Osteocyte (in vitro differentiated cells): ENCODE results near the gene EXT2. TPM values are rescaled to one million over a fixed set of nuclear protein-coding genes. Genes with fewer than 3 reads are reported as not detected.
A peak's percentile ranks its signal among the peaks of the same experiment; 100 is the strongest.

Experiments
- DNase-seq: peaks from one replicate; pipeline ENCODE4 v3.0.0; 2021; ENCODE audit warnings: mixed read lengths; ENCODE audit not compliant: unreplicated experiment; ENCODE audit errors: extremely low spot score
- H3K27ac Mint-ChIP-seq: one replicate; pipeline ENCODE4 v1.8.0; 2021; ENCODE audit warnings: mild to moderate bottlenecking, mixed read lengths; ENCODE audit not compliant: unreplicated experiment
- H3K27me3 Mint-ChIP-seq: one replicate; pipeline ENCODE4 v1.8.0; 2021; ENCODE audit warnings: mixed read lengths; ENCODE audit not compliant: unreplicated experiment
- H3K36me3 Mint-ChIP-seq: one replicate; pipeline ENCODE4 v1.8.0; 2021; ENCODE audit warnings: mixed read lengths; ENCODE audit not compliant: unreplicated experiment
- H3K4me1 Mint-ChIP-seq: one replicate; pipeline ENCODE4 v1.8.0; 2021; ENCODE audit warnings: mixed read lengths; ENCODE audit not compliant: unreplicated experiment
- H3K4me3 Mint-ChIP-seq: one replicate; pipeline ENCODE4 v1.8.0; 2021; ENCODE audit warnings: mild to moderate bottlenecking, moderate library complexity, mixed read lengths; ENCODE audit not compliant: unreplicated experiment
- H3K9me3 Mint-ChIP-seq: one replicate; pipeline ENCODE4 v1.8.0; 2021; ENCODE audit warnings: mixed read lengths; ENCODE audit not compliant: unreplicated experiment
- CTCF ChIP-seq: fragments of 200-600 bp; sonication (generic); IDR thresholded peaks from 2 replicates; pipeline ENCODE4 v1.5.0; 2021; ENCODE audit warnings: antibody characterized with exemption, mild to moderate bottlenecking, moderate library complexity
- total RNA-seq: library from RNA; stranded (reverse); gene quantifications from 2 replicates; pipeline ENCODE4 v1.2.1, GENCODE V29; 2021

The EXT2 gene
- total RNA-seq, 1 donor from 2014 or later = 102 TPM

DNA sequence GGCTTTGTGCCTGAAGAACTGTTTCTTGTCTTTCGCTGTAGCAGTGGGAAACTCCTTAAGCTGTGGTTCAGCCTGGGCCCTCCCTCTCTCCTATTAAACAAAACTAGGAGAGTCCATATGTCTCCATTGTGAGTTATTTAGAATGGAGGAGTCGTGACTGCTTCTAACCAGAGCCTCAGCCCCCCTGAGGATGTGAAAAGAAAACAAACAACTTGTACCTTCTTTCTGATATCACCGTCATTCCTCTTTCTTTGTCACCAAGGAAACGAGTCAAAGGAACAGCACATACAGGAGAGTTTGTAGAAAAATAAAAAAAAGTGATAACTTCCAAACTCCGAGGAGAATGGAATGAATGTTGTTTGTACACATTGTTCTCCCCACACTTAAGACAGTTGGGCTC, 11.6 kb upstream of the EXT2 start:
- Mint-ChIP-seq H3K4me1 (no peaks in the 10 kb centered on the region), H3K27ac (no peak overlapping the region), H3K27me3 (peaks cover 40% of the 10 kb centered on the region), H3K9me3 (peaks cover 5% of the 10 kb centered on the region), H3K36me3 (peaks cover 4% of the 10 kb centered on the region), H3K4me3 (no peak overlapping the region)
- no peak for DNase-seq
- TF ChIP-seq CTCF = no peak

DNA sequence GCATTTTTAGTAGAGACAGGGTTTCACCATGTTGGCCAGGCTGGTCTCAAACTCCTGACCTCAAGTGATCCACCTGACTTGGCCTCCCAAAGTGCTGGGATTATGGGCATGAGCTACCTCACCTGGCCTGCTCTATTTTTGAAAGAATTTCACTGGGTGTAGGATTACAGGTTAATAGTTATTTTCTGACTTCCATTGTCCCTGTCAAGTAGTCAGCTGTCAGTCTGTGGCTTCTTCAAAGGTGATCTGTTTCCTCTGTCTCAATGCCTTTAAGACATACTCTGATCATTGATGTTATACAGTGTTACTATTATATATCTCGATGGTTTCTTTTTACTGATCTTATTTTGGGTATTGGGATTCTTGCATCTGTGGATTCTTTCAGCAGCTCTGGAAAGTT, 10.1 kb upstream of the EXT2 start:
- peaks cover 5% of the 10 kb centered on the region for H3K9me3 Mint-ChIP-seq
- no peak overlapping the region for H3K4me3 Mint-ChIP-seq
- peak; percentile 10 for DNase-seq
- peaks cover 41% of the 10 kb centered on the region for H3K27me3 Mint-ChIP-seq
- peaks cover 4% of the 10 kb centered on the region for H3K36me3 Mint-ChIP-seq
- H3K27ac Mint-ChIP-seq = no peak overlapping the region
- no peaks in the 10 kb centered on the region for H3K4me1 Mint-ChIP-seq
- TF ChIP-seq CTCF = no peak

DNA sequence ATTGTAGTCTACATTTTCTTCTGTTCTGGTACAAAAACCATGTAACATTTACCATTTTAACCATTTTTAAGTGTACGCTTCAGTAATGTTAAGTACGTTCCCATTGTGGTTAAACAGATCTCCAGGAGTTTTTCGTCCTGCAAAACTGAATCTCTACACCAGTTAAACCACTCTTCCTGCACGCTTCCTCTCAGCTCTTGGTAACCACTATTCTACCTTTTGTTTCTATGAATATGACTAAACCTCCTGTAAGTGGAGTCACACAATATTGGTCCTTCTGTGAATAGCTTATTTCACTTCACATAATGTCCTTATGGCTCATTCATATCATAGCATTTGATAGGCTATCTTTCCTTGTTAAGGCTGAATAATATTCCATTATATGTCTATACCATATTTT, 7.1 kb upstream of the EXT2 start:
- H3K36me3 Mint-ChIP-seq = peaks cover 4% of the 10 kb centered on the region
- no peaks in the 10 kb centered on the region for H3K4me1 Mint-ChIP-seq
- peaks cover 5% of the 10 kb centered on the region for H3K9me3 Mint-ChIP-seq
- no peak for DNase-seq
- no peak overlapping the region for H3K4me3 Mint-ChIP-seq
- no peak overlapping the region for H3K27ac Mint-ChIP-seq
- peaks cover 64% of the 10 kb centered on the region for H3K27me3 Mint-ChIP-seq
- TF ChIP-seq CTCF = no peak

DNA sequence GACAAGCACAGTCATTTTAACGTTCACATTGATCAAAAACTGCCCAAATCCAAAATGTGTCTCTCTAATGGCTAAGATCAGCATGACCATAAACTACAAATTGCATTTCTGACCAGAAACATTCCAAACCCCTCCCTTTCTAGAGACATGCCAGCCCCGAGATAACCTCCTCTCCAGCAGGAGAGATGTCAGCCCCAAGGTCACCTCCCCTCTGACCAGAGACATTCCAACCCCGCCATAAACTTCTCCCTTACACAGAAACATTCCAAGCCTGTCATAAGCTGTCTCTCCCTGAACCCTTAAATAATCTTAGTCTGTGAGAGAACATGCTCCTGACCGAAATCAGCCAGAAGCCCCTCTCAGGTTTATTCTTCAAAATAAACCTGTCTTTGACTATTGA, 6.6 kb upstream of the EXT2 start:
- peaks cover 66% of the 10 kb centered on the region for H3K27me3 Mint-ChIP-seq
- H3K4me1 Mint-ChIP-seq = no peaks in the 10 kb centered on the region
- no peak overlapping the region for H3K27ac Mint-ChIP-seq
- DNase-seq = peak; percentile 4
- H3K9me3 Mint-ChIP-seq = peaks cover 5% of the 10 kb centered on the region
- TF ChIP-seq CTCF = no peak
- no peak overlapping the region for H3K4me3 Mint-ChIP-seq
- H3K36me3 Mint-ChIP-seq = peaks cover 4% of the 10 kb centered on the region

GRCh38 chr11:44090539-44090938, 4.9 kb upstream of the EXT2 start:
- no peak for DNase-seq
- H3K4me3 Mint-ChIP-seq = no peak overlapping the region
- peaks cover 2% of the 10 kb centered on the region for H3K36me3 Mint-ChIP-seq
- H3K4me1 Mint-ChIP-seq = peaks cover 9% of the 10 kb centered on the region
- H3K9me3 Mint-ChIP-seq = peaks cover 3% of the 10 kb centered on the region
- TF ChIP-seq CTCF = no peak
- peaks cover 64% of the 10 kb centered on the region for H3K27me3 Mint-ChIP-seq
- no peak overlapping the region for H3K27ac Mint-ChIP-seq
